Motor neuron (in vitro differentiated cells): ENCODE measurements around the gene SMIM22. TPM values are rescaled to one million over a fixed set of nuclear protein-coding genes. Genes with fewer than 3 reads are reported as not detected.
"Not testable (repeated sequence)": the region's sequence is repeated elsewhere in the genome, so short reads cannot be mapped to it uniquely, and the experiment has no call there.

Source experiments
- ATAC-seq, 8 experiments: fragments of 200-7000 bp; cut with Tn5 transposase; replicated peaks in 6 of 8; 2 replicates each; pipeline ENCODE4 v1.8.0; 2021; ENCODE audit warnings: mild to moderate bottlenecking in 8 of 8, moderate library complexity in 8 of 8
- H3K27ac ChIP-seq, 2 donors: fragments of 250-450 bp; sonication (Bioruptor Pico); 2 replicates each; pipeline ENCODE4 v1.9.0; 2021; ENCODE audit warnings: antibody characterized with exemption in 2 of 2, mild to moderate bottlenecking in 2 of 2, moderate library complexity in 1 of 2
- H3K4me1 ChIP-seq, 2 donors: fragments of 250-450 bp; sonication (Bioruptor Pico); replicated peaks in 1 of 2; 2 replicates each; pipeline ENCODE4 v1.6.1; 2021; ENCODE audit warnings: antibody characterized with exemption in 2 of 2, mild to moderate bottlenecking in 2 of 2, moderate library complexity in 1 of 2
- H3K4me3 ChIP-seq, 5 donors: fragments of 250-450 bp; sonication (Bioruptor Pico); 2 replicates each; pipeline ENCODE4 v1.9.0; 2021; ENCODE audit warnings: antibody characterized with exemption in 5 of 5, mild to moderate bottlenecking in 5 of 5, moderate library complexity in 4 of 5
- WGBS, 10 experiments: fragments of 450-650 bp; shearing (Covaris generic); methylation state at CpG; one replicate each; pipeline ENCODE4 v1.0.0; 2022; 5-methylcytosine and 5-hydroxymethylcytosine counted together
- in situ Hi-C, 9 experiments: fragments of 400-800 bp; cut with MboI; loops; one replicate each; pipeline ENCODE4 v1.15.0; 2021; ENCODE audit warnings: low sequenced_read_pairs in 9 of 9, low pct_unique_long_range_greater_than_20kb in 2 of 9; ENCODE audit not compliant: unreplicated experiment in 9 of 9
- total RNA-seq, 8 experiments: library from RNA; unstranded; fragments of 300-600 nt; gene quantifications; 2 replicates each; pipeline versions ENCODE4 v1.2.3 to v1.2.4, GENCODE V29; 2022

SMIM22 gene
- total RNA-seq, 8 experiments from 2014 or later = 0.71 to 2.1 (median 0.98) TPM; not detected in 1

DNA sequence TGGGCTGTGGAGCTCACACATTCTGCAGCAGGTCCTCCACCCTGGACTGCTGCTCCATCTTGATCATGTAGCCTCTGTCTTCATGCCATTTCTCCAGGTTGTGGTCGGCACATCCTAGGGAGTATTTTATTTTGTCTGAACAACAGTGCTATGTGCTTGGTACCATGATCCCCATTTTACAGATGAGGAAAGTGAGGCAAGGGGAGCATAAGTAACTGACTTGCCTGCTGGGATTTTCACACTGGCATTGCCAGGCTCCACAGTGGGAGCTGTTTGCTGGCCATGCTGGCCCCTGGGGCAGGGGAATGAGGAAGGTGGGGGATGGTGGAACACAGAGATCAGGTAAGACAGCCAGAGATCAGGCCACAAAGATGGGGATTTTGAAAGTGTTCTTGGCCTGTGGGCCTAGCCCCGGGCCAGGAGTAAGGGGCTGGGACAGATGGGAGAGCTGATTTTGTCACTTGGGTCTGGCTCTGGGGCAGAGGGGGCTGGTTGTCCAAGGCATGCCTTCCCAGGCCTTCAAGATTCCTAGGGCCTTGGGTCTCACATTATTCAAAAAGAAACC is 18.9 kb upstream of the SMIM22 start:
- ATAC-seq = no peak
- Histone ChIP-seq H3K4me1 (no peaks in the 10 kb centered on the region), H3K4me3 (no peak overlapping the region), H3K27ac (no peak overlapping the region)
- 17 to 100% (median 83%) methylated on average over 1 of the region's 2 CpGs; no CpG with 5 or more reads in 5 of the 10 experiments for WGBS, 10 experiments
- in situ Hi-C loops = no loop called here

DNA sequence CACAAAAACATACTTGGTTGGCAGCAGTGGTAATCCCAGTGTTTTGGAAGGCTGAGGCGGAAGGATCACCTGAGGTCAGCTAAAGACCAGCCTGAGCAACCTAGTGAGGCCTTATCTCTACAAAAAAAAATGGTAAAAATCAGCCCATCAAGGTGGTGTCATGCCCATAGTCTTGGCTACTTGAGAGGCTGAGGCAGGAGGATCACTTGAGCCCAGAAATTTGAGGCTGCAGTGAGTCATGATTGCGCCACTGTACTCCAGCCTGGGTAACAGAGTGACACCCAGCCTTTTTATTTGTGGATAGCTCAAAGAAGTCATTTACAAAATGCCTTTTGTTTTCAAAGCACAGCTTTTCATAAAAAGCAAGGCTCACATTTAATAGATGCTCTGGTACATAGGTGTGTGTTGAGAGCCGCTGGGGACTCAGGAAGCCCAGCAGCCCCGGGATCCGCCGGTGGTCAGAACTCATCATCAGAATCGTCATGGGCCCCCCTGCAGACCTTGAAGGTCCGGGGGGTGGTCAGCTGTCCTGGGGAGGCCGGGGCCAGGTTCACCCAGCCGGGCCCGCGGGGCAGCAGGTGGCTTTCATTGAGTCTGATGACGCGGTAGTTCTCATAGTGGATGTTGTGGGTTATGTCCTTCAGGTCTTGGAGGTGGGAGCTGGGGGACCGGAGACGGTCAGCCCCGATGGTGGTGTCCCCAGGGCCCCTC is 17.7 kb upstream of the SMIM22 start:
- Histone ChIP-seq H3K27ac (no peak overlapping the region), H3K4me3 (no peak overlapping the region), H3K4me1 (no peaks in the 10 kb centered on the region)
- ATAC-seq = no peak
- WGBS, 10 experiments = 80 to 100% (median 98%) methylated on average over 1 to 16 of the region's 17 CpGs; no CpG with 5 or more reads in 4 of the 10 experiments
- in situ Hi-C loops = no loop called here

DNA sequence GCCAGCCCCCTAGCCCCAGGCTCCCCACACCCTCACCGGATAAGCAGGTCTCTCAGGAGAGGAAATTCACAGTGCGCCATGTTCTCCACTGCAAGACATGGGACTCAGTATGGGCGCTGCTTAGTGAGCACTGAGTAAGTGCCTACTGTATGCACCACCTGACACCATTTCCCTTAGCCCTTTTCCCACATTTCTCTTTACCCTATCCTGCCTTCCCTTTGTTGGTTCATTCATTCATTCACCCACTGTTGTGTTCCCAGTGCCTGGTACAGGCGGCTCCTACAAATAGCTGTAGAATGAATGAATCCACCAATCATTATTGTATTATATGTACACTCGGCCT is 17.1 kb upstream of the SMIM22 start:
- H3K4me1 ChIP-seq = no peaks in the 10 kb centered on the region
- in situ Hi-C loops = no loop called here
- no peak for ATAC-seq
- WGBS, 10 experiments = 20 to 87% (median 82%) methylated on average over 1 to 4 of the region's 5 CpGs; no CpG with 5 or more reads in 3 of the 10 experiments
- H3K4me3 ChIP-seq = no peak overlapping the region
- H3K27ac ChIP-seq = no peak overlapping the region

DNA sequence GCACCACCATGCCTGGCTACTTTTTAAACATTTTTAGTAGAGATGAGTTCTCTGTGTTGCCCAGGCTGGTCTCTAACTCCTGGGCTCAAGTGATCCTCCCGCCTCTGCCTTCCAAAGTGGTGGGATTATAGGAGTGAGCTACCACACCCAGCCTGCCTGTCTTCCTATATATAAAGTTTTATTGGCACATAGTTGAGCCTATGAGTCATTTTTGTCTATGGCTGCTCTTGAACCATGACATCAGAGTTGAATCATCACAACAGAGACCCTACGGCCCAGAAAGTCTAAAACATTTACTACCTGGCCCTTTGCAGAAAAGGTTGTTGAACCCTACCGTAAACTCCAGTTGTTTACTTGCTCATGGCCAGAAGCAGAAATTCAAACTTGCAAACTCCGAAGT is 14.9 kb upstream of the SMIM22 start:
- no peaks in the 10 kb centered on the region for H3K4me1 ChIP-seq
- 53 to 94% (median 77%) methylated on average over 2 to 3 of the region's 4 CpGs; no CpG with 5 or more reads in 5 of the 10 experiments for WGBS, 10 experiments

DNA sequence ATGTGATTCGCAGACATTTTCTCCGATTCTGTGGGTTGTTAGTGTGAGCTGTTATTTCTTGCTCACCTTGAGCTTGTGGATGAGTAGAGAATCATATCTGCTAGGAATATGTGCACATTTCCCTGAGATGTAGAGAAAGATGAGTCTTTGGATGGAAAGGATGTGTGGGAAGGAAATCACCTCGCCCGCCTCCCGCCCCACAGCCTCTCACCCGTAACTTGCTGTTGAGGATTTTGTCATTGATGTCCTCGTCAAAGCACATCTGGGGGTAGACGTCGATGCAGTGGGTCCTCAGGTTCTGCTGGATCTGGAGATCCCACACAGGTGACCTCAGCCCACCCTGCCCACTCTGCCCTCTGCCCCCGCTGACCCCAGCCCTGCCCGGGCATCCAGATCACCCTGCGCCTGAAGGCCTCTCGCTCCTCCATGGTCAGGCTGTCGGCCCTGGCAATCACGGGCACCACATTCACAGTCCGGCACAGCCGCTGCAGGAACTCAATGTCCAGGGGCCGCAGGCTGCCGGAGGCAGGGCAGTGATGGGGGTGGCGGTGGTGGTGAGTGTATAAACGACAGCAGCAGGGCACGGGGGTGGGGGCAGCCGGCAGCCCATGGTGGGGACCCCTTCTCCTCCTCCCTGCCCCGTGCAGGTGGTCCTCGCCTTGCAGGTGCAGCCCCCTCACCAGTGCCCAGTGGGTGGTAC is 11.8 kb upstream of the SMIM22 start:
- 82 to 100% (median 87%) methylated on average over 1 to 6 of the region's 25 CpGs; no CpG with 5 or more reads in 5 of the 10 experiments for WGBS, 10 experiments
- no peak for ATAC-seq
- in situ Hi-C loops = no loop called here
- Histone ChIP-seq H3K4me1 (no peaks in the 10 kb centered on the region), H3K27ac (no peak overlapping the region), H3K4me3 (no peak overlapping the region)

More for the DNA sequence above, 14.9 kb upstream of the SMIM22 start:
- ATAC-seq = no peak
- Histone ChIP-seq H3K27ac (no peak overlapping the region), H3K4me3 (no peak overlapping the region)
- in situ Hi-C loops = no loop called here

DNA sequence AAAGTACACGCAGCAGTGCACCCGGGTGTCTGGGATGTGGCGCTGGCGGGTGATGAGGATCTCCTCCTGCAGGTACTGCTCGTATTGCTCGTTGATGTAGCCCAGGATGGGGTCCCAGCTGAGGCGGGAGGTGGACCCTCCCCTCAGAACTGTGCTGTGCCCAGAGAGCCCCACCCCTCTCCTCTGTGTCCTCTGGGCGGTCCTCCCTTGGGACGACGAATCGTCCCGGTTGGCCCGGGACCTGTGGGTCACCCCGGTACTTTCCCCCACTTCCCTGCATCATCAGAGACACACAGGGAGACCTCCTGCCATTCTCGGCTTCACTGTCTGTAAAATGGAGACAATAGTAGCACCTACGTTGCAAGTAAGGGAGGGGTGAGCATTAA is 11.2 kb upstream of the SMIM22 start:
- H3K27ac ChIP-seq = no peak overlapping the region
- in situ Hi-C loops = no loop called here

DNA sequence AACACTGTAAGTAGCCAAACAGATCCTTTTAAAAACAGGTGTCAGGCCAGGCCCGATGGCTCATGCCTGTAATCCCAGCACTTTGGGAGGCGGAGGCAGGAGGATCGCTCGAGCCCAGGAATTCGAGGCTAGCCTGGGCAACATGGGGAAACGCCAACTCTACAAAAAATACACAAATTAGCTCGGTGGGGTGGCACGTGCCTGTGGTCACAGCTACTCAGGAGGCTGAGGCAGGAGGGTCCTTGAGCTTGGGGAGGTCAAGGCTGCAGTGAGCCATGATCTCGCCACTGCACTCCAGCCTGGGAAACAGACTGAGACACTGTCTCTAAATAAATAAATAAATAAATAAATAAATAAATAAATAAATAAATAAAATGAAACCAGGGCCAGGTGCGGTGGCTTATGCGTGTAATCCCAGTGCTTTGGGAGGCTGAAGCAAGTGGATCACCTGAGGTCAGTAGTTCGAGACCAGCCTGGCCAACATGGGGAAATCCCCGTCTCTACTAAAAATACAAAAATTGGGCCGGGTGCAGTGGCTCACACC is 10.7 kb upstream of the SMIM22 start:
- H3K27ac ChIP-seq, H3K4me1 ChIP-seq, ATAC-seq, in situ Hi-C loops, H3K4me3 ChIP-seq: not testable (repeated sequence)
- 63 to 100% (median 87%) methylated on average over 1 to 9 of the region's 14 CpGs; no CpG with 5 or more reads in 1 of the 10 experiments for WGBS, 10 experiments

More for the DNA sequence above, 11.2 kb upstream of the SMIM22 start:
- H3K4me1 ChIP-seq = no peaks in the 10 kb centered on the region
- no peak overlapping the region for H3K4me3 ChIP-seq
- 60 to 75% (median 67%) methylated on average over 1 to 12 of the region's 16 CpGs; no CpG with 5 or more reads in 5 of the 10 experiments for WGBS, 10 experiments
- no peak for ATAC-seq

DNA sequence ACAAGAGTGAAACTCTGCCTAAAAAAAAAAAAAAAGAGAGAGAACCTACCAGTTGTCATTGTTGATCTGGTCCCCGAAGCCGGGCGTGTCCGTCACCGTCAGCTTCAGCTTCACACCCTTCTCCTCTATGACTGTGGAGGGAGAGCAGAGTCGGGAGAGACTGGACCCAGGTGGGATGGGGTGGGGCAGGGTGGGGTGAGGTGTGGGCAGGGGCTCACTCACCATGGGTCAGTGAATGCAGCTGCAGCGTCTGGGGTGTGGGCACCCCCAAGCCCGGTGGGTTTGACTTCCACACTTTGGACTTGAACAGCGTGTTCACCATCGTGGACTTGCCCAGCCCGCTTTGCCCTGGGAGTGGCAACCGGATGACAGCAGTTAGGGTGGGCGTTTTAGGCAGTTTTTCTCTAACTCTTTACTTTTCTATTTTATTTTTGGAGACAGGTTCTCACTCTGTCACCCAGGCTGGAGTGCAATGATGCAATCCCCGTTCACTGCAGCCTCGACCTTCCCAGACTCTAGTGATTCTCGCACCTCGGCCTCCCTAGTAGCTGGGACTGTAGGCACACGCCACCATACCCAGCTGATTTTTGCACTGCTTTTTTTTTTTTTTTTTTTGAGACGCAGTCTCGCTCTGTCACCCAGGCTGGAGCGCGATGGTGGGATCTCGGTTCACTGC is 9.3 kb upstream of the SMIM22 start:
- 90 to 100% (median 97%) methylated on average over 1 to 15 of the region's 23 CpGs; no CpG with 5 or more reads in 3 of the 10 experiments for WGBS, 10 experiments
- H3K4me1 ChIP-seq = no peaks in the 10 kb centered on the region
- in situ Hi-C loops = no loop called here
- no peak for ATAC-seq
- H3K27ac ChIP-seq = no peak overlapping the region
- H3K4me3 ChIP-seq = no peak overlapping the region

DNA sequence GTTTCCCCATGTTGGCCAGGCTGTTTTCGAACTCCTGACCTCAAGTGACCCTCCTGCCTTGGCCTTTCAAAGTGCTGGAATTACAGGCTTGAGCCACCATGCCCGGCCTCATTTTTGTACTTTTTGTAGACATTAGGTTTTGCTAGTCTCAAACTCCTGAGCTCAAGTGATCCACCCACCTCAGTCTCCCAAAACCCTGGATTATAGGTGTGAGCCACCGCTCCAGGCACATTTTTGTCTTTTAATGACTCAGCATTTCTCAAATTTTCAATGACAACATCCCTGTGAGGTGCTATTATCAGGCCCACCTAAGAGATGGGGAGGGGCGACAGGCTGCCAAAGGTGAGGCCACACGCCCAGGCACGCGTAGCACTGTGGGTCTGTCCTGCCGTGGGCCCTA is 8.1 kb upstream of the SMIM22 start:
- ATAC-seq = peak in 1 of 8 experiments; percentile 21
- Histone ChIP-seq H3K4me1 (no peaks in the 10 kb centered on the region), H3K27ac (no peak overlapping the region), H3K4me3 (no peak overlapping the region)
- 20 to 100% (median 93%) methylated on average over 1 to 2 of the region's 8 CpGs; no CpG with 5 or more reads in 4 of the 10 experiments for WGBS, 10 experiments
- in situ Hi-C loops = no loop called here

DNA sequence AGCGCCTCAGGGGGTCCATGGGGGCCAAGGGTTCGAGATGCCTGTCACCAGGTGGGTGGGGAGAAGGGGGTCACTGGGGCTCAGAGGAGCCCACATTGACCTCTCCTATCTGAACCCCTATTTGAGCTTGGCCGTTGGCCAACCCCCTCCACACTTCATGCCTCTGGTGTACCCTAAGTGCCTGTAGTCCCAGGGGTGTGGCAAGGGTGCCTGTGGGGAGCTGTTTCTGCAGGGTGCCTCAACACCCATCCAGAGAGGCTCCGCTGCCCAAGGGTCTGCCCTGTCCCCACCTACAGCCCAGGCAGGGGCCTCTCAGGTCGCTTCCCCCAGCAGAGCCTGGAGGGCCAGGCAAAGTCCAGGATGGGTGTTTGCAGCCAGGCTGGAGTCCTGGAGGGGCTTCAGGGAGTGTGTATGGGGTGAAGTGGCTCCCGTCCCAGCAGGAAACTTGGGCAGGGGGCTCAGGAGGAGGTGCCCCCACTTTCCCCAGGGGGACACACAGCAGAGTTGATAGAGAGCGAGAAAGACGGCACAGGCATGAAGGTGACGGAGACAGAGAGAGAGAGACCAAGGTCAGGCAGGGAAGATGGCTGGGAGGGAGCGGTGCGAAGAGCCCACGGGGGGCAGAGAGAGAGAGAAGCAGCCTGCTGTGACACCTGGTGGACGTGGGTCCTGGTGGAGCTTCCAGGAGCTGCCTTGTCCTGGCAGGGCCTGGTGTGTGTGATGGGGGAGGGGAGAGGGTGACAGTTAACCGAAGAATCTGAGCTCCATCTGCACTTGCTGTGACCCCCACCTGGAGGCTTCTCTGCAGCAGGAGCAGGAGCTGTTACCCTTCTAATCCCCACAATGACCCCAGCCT is 7.3 kb upstream of the SMIM22 start, which contains the start of gene SEPTIN12:
Gene SEPTIN12, minus strand, starts transcription at position 719 of the 856 bp plus-strand sequence. Its CDS starts 700 bp downstream, at position 19.
- 40 to 86% (median 73%) methylated on average over 1 to 5 of the region's 14 CpGs; no CpG with 5 or more reads in 4 of the 10 experiments for WGBS, 10 experiments
- H3K4me1 ChIP-seq = no peaks in the 10 kb centered on the region
- in situ Hi-C loops = no loop called here
- ATAC-seq = peak in 4 of 8 experiments; percentile 38 to 53 (median 46)
- H3K27ac ChIP-seq = no peak within 1 kb of the TSS
- no peak within 1 kb of the TSS for H3K4me3 ChIP-seq

DNA sequence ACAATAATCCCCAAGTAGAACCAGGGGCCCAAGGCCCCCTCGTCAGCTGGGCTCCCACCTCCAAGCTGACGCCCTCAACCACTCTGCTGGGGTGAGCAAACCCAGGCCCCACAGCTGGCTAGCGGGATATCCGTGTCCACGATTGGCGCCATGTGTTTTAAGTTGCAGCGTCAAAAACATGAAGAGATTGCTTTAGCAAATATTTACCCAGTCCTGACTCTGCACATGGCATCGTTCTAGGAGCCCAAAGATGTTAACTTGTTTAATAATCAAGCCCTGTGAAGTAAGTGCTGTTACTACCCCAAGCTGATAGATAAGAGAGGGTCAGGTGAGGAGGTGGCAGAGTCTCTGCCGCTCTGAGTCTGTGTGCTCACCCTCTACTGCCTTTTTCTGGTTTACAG is 6.7 kb upstream of the SMIM22 start:
- Histone ChIP-seq H3K27ac (no peak overlapping the region), H3K4me1 (no peaks in the 10 kb centered on the region), H3K4me3 (no peak overlapping the region)
- peak in 2 of 8 experiments; percentile 17 to 36 for ATAC-seq
- WGBS, 10 experiments = 50 to 100% (median 67%) methylated on average over 1 to 6 of the region's 9 CpGs; no CpG with 5 or more reads in 1 of the 10 experiments
- in situ Hi-C loops = no loop called here

DNA sequence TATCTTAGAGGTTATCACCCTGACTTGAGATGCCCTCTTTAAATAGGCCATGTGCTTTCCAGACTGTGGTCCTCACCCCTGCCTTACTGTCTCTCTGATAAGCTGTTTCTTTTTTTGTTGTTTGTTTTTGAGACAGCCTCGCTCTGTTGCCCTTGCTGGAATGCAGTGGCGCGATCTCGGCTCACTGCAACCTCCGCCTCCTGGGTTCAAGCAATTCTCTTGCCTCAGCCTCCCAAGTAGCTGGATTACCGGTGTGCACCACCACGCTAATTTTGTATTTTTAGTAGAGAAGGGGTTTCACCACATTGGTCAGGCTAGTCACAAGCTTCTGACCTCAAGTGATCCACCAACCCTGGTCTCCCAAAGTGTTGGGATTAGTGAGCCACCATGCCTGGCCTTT is 6.3 kb upstream of the SMIM22 start:
- no peak for ATAC-seq
- H3K4me1 ChIP-seq = no peaks in the 10 kb centered on the region
- H3K27ac ChIP-seq = no peak overlapping the region
- no peak overlapping the region for H3K4me3 ChIP-seq
- in situ Hi-C loops = no loop called here
- 50 to 100% (median 97%) methylated on average over 3 to 6 of the region's 7 CpGs; no CpG with 5 or more reads in 3 of the 10 experiments for WGBS, 10 experiments
